GM19467 (cell line): ENCODE measurements around the gene ESYT1.
A peak's percentile ranks its signal among the peaks of the same experiment; 100 is the strongest.

Source experiments
- ATAC-seq: cut with Tn5 transposase; IDR thresholded peaks from one replicate; pipeline ENCODE4 v1.9.1; 2021; ENCODE audit warnings: mild to moderate bottlenecking, moderate library complexity; ENCODE audit not compliant: unreplicated experiment

The ESYT1 gene

DNA sequence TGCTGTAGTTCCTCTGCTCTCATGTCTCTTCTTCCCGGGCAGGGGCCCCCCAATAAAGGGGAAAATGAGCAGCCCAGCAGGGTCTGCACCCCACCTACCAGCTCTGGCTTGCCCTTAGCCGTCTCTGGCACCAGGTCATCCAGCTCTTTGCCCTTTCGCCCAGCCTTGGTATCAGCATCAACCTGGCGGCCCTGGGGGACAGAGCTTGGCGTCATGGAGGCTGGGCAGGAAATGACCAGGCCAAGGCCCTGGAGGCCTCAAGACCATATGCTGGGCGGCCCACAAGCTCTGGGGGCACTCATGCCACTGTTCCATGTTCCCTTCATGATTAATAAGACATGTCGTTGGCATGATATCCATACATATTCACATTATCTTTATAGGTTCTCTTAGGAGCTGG lies 44.8 kb downstream of the ESYT1 start:
- no peak for ATAC-seq

DNA sequence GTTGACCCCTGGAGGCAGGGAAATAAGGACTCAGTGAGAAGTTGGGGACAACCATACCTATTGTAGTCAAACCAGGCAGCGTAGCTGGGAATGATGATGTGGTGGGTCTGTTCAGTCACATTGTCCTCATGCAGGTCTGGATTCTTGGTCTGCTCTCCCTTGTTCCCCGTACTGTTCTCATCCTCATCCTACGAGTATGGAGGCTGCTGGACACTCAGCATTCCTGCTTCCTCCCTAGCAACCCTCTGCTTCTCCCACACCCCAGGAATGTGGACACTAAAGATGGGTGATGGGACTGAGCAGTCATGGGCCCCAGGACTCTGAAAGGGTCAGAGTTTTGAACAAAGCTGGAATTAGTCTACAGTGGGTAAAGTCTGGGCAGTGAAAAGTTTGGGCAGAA lies 50.3 kb downstream of the ESYT1 start:
- ATAC-seq, result no peak

DNA sequence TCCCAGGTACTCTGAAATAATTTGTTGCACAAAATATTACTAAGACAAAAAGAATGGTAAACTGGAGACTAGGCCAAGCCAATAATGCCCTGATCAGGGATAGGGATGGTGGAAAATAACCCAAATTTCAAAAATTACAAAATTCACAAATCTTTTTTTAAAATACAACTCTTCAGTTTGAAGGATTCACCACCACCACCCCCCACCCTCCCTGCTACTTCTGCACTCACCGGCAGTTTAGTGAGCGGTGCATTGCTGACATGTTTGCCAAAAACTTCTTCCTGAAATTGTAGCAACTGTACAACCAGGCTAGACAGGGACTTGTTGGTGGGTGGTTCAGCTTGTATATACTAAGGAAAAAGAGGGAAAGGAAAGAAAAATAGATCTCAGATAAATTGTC lies 58.9 kb downstream of the ESYT1 start:
- no peak for ATAC-seq

DNA sequence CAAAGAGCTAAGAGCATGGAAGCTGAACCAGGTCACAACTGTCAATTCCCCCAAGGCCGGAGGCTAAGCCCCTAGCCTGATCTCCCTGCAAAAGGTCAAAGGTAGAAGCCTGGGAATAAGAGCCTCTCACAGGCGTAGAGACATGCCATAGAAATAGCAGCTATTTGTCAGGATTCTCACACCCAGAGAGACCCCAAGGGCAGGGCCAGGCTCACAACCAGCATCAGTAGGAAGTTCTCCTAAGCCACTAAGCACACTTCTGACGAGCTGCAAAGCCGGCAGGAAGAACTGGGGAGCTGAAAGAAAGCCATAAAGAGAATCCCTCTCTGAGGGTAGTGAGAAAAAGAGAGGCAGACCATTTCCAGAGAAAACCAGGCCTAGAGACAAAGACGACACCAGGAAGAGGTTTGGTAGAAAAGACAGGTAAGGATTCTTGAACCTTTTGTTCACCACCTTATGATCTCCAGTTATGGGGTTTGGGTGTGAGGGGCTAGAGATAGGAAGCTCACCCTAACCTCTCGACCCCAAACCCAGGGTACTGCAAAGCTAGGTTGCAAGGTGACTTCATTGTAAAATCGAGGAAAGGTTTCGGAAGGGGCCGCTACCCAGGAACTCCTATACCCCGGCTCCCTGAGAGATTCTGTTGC lies 60.2 kb downstream of the ESYT1 start:
- no peak for ATAC-seq

DNA sequence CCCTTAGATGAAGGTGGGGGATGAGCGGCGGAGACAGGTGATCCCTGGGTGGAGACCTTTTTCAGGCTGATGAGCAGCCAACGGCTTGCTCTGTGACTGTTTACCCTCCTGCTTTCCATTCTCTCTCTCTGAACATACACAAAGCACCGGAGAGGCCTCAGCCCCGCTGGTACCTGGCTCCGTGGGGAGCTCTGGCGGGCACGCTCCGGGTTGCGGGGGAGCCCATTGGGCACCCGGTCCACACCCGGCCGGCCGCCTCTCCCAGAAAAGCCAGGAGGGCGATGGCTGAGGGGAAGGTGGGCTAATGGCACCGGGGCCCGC lies 60.7 kb downstream of the ESYT1 start:
- no peak for ATAC-seq

DNA sequence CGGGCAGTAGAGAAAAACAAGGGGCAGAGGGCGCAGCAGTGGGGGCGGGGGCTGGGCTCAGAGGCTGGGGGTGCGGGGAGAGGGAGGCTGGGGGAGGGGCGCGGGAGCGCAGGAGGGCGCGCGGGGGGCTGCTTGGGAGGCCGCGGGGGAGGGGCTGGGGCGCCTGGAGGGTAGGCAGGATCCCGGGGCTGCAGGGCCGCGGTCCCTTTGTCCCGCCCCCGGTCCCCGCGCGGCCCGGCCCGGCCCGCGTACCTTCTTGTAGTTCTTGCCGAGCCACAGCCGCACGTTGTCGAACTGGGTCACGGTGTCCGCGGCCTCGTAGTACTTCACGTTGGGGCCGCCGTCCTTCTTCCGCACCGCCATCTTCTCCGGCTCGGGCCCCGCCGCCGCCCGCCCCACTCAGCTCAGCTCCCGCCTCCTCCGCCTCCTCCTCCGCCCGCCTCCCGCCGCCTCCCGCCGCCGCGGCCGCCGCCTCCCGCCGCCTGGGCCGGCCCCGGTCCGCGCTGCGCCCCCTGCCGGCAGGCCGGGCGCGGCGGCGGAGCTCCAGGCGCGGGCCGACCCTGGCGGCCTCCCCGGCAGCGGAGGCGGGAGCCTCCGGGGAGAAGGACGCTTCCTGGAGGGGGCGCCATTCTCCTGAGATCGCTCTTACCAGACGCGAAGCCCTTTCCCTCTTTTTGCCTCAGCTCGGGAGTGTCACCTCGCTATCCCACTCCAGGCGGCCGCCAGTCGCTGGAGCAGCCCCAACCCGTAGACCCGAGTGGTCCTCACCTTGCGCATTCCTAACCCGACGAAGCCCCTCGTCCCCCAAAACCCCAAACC lies 61.2 kb downstream of the ESYT1 start, which contains the start of gene SMARCC2:
Gene SMARCC2, minus strand, starts transcription at position 385 of the 819 bp plus-strand sequence. Its CDS starts 22 bp downstream, at position 363.
- ATAC-seq, result peak; percentile 69

DNA sequence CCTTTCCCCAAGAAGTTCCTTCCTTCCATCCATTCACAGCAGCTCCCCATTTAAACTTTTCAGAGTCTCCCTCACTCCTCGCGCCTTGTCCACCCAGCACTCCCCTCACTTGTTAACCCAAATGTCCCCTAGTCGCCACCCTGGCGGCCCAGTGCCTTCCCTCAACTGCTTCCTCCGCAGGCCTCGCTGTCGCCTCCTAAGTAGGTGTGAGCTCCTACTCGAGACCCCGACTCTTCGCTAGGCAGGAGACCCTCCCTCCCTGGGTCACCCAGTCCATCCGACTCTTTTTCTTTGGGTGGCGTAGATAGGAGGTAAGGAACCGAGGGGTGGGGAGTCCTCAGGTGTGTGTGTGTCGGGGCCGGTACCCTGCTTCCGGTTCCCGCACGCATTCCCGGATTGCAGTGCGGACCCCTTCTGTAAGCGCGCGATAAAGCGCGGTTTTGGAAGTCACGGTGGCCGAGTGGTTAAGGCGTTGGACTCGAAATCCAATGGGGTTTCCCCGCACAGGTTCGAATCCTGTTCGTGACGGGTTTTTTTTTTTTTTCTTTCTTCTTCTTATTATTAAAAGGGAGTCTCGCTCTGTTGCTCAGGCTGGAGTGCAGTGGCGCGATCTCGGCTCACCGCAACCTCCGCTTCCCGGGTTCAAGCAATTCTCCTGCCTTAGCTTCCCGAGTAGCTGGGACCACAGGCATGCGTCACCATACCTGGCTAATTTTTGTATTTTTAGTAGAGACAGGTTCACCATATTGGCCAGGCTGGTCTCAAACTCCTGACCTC lies 62.0 kb downstream of the ESYT1 start:
- ATAC-seq, result peak; percentile 30

DNA sequence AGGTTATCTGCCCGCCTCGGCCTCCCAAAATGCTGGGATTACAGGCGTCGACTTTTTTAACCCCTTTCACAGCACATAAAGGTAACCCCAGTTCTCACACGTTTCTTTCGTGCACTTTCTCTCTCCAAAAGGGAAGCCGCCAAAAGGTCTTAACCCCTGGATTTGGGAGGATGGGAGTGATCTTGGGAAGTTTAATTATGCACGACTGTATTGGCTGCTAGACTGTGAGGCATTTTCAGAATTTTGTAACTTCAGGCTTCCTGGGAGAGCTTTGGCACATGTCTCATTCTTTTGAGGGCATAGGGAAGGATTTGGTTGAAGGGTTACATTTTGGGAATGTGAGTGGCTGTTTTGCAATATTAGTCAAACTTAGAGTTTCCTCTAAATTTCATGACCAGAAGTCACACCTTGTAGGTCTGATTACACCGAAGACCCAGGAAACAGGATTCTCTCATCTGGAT lies 62.7 kb downstream of the ESYT1 start:
- no peak for ATAC-seq

DNA sequence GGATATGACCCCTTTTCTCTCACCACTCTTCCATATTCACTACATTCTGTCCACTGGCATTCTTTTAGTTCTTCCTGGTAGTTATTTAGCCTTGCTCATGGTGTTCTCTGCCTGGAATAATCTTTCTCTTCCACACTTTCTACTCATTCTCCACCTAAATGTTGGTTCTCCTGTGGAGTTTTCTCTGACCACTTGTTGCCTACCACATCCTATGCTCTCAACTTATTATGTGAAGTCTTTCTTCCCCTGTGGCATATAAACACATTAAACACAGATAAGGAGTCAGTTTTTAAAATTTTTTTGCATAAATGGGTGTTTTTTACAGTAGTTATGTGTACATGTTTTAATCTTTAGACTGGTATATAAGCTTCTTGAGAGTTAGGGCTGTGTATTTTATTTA lies 64.5 kb downstream of the ESYT1 start:
- no peak for ATAC-seq

DNA sequence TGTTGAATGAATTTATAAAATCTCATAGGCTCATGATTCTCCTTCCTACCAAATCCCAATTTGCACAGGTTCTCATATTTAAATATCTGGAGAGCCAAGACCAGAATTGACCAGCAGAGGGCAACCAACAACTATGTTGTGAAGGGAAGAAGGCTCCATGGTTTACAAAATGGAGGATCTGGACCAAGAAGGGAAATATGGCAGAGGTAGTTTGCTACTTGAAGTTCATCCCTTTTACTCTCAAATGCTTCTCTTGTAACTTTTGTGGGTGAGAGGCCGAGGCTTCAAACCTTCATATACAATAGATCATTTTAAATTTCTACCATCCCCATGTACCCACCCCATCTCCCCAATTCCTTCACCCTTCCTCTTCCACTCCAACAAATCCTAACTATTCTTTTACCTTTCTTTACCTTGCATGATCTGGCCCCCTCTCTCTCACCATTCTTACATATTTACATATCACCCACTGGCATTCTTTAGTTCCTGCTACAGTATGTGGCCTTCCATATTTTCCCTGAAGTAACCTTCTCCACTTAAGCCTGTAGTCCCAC lies 65.0 kb downstream of the ESYT1 start:
- no peak for ATAC-seq
